ENCODE measurements around the gene CLEC16A.

CLEC16A gene

DNA sequence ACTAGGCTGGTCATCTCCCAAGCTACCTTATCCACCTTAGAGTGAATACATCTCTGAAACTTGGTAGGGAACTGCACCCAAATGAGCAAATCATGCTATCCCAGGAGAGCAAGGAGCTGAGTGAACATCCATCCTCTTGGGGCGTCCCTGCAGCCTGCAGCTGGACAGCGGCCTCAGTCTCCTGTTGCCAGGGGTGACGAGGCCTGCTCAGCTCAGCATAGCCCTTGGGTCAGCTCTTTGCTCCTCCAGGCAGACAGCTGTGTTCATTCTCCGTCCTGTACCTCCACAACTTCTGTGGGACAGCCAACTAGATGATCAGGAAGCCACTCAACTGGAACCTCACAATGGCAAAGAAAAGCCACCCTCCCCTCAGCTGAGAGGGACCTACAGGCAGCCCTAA, 199.8 kb downstream of the CLEC16A start:
- Histone ChIP-seq H4K20me1 (ENCODE audit: control insufficient read depth, insufficient read depth, low read depth, low read length) (no peaks in the 10 kb centered on the region), H3K4me2 (ENCODE audit: low read length) (no peak overlapping the region), H3K79me2 (ENCODE audit: control insufficient read depth, low read length) (no peaks in the 10 kb centered on the region), H3K36me3 (ENCODE audit: control insufficient read depth, low read length) (no peaks in the 10 kb centered on the region), H3K4me3 (ENCODE audit: low read length) (no peak overlapping the region), H3K4me1 (ENCODE audit: control insufficient read depth, low read length) (no peaks in the 10 kb centered on the region), H3K27me3 (ENCODE audit: control insufficient read depth, low read length) (no peaks in the 10 kb centered on the region), H3K27ac (ENCODE audit: low read depth, low read length) (no peak overlapping the region), H3K9me3 (ENCODE audit: control insufficient read depth, insufficient read depth, low read length) (no peaks in the 10 kb centered on the region), H3F3A (ENCODE audit: control insufficient read depth, insufficient read depth) (no peaks in the 10 kb centered on the region), H3K9me2 (replicated peaks; ENCODE audit: control insufficient read depth, low read length) (no peaks in the 10 kb centered on the region)
- no peak for TF ChIP-seq EZH2phosphoT487 (IDR thresholded peaks at IDR 0.05; ENCODE audit: borderline replicate concordance, low read length)
- TF ChIP-seq, protein P1, sequence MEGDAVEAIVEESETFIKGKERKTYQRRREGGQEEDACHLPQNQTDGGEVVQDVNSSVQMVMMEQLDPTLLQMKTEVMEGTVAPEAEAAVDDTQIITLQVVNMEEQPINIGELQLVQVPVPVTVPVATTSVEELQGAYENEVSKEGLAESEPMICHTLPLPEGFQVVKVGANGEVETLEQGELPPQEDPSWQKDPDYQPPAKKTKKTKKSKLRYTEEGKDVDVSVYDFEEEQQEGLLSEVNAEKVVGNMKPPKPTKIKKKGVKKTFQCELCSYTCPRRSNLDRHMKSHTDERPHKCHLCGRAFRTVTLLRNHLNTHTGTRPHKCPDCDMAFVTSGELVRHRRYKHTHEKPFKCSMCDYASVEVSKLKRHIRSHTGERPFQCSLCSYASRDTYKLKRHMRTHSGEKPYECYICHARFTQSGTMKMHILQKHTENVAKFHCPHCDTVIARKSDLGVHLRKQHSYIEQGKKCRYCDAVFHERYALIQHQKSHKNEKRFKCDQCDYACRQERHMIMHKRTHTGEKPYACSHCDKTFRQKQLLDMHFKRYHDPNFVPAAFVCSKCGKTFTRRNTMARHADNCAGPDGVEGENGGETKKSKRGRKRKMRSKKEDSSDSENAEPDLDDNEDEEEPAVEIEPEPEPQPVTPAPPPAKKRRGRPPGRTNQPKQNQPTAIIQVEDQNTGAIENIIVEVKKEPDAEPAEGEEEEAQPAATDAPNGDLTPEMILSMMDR (IDR thresholded peaks at IDR 0.05; ENCODE audit: low read depth, low read length, poor library complexity, severe bottlenecking) = no peak

DNA sequence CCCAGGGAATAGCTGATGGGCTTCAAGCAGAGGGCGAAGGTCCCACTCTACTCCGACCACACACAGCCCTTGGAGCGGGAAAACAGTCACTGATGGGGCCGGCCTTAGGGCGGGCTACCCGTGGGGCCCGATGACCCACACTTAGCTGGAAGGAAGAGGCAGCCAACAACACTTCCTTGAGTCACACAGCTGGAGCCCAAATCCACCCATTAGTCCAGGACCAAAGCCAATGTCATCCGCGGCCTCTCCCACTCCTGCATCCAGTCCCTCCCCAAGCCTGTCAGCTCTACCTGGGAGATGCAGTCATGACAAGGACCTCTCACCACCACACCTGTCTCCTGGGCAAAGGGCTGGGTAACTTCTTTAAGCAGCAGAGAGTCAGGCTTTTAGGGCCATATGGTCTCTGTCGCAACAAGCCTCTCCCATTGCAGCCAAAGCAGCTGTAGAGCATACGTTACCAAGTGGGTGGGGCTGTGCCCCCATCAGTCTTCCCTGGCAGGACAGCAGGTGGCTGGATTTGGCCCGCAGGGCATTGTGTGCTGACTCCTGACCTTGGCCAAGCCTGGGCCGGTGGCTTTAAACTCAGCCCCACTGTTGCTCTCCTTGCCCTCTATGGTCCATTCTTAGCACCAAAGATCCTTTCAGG, 200.9 kb downstream of the CLEC16A start:
- Histone ChIP-seq H4K20me1 (ENCODE audit: control insufficient read depth, insufficient read depth, low read depth, low read length) (no peaks in the 10 kb centered on the region), H3K36me3 (ENCODE audit: control insufficient read depth, low read length) (no peaks in the 10 kb centered on the region; the same call in 1 of the 2 replicates), H3K79me2 (ENCODE audit: control insufficient read depth, low read length) (no peaks in the 10 kb centered on the region), H3K9me2 (replicated peaks; ENCODE audit: control insufficient read depth, low read length) (no peaks in the 10 kb centered on the region), H3K4me2 (ENCODE audit: low read length) (no peak overlapping the region), H3K9me3 (ENCODE audit: control insufficient read depth, insufficient read depth, low read length) (no peaks in the 10 kb centered on the region), H3K27ac (ENCODE audit: low read depth, low read length) (no peak overlapping the region), H3K4me1 (ENCODE audit: control insufficient read depth, low read length) (no peaks in the 10 kb centered on the region), H3K27me3 (ENCODE audit: control insufficient read depth, low read length) (no peaks in the 10 kb centered on the region), H3F3A (ENCODE audit: control insufficient read depth, insufficient read depth) (no peaks in the 10 kb centered on the region), H3K4me3 (ENCODE audit: low read length) (no peak overlapping the region)
- TF ChIP-seq, protein P1 (IDR thresholded peaks at IDR 0.05; ENCODE audit: low read depth, low read length, poor library complexity, severe bottlenecking) = no peak
- no peak for TF ChIP-seq EZH2phosphoT487 (IDR thresholded peaks at IDR 0.05; ENCODE audit: borderline replicate concordance, low read length)

DNA sequence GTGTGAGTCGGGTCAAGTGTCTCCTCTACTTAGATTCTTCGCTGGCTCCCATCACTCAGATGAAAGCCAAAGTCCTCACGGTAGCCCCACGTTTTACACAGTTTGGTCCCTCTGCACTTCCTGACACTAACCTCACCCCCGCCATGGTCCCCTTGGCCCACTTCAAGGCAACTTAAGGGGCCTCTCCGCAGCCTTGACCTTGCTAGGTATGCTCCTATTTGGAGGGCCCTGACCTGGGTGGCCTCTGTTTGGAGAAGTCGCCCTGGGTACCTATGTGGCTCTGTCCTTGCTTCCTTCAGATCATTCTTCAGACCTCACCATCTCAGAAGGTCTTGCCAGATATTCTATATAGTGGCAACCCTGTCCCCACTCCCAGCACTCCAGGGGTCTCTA, 201.5 kb downstream of the CLEC16A start:
- TF ChIP-seq, protein P1 (IDR thresholded peaks at IDR 0.05; ENCODE audit: low read depth, low read length, poor library complexity, severe bottlenecking) = no peak
- Histone ChIP-seq H4K20me1 (ENCODE audit: control insufficient read depth, insufficient read depth, low read depth, low read length) (no peaks in the 10 kb centered on the region), H3K4me3 (ENCODE audit: low read length) (no peak overlapping the region)

More for the DNA sequence above, 201.5 kb downstream of the CLEC16A start:
- Histone ChIP-seq H3F3A (ENCODE audit: control insufficient read depth, insufficient read depth) (no peaks in the 10 kb centered on the region), H3K9me2 (replicated peaks; ENCODE audit: control insufficient read depth, low read length) (no peaks in the 10 kb centered on the region), H3K27me3 (ENCODE audit: control insufficient read depth, low read length) (no peaks in the 10 kb centered on the region), H3K9me3 (ENCODE audit: control insufficient read depth, insufficient read depth, low read length) (no peaks in the 10 kb centered on the region), H3K4me2 (ENCODE audit: low read length) (no peak overlapping the region), H3K79me2 (ENCODE audit: control insufficient read depth, low read length) (no peaks in the 10 kb centered on the region), H3K4me1 (ENCODE audit: control insufficient read depth, low read length) (no peaks in the 10 kb centered on the region), H3K27ac (ENCODE audit: low read depth, low read length) (no peak overlapping the region), H3K36me3 (ENCODE audit: control insufficient read depth, low read length) (no peaks in the 10 kb centered on the region; the same call in 1 of the 2 replicates)
